Ovary (tissue), 3 donors: ENCODE data around the gene FAM3B.

Experiments used
- CTCF ChIP-seq, 3 donors: fragments of 450-650 bp in 2 of 3; fragments of 200-600 bp in 1 of 3; IDR thresholded peaks; one replicate each; pipeline versions ENCODE4 v1.5.1 to v1.8.0; 2016 to 2022; ENCODE audit warnings: antibody characterized with exemption in 3 of 3, mild to moderate bottlenecking in 1 of 3
- POLR2A ChIP-seq: fragments of 450-650 bp; IDR thresholded peaks from one replicate; pipeline ENCODE4 v1.6.1; 2017; ENCODE audit warnings: antibody characterized with exemption, mild to moderate bottlenecking, moderate library complexity
- donor health status: DM: no; HTN: no; CAD: no.

GRCh38 chr21:41366522-41367151, 50.0 kb downstream of the FAM3B start:
- no peak for TF ChIP-seq CTCF (IDR thresholded peaks at IDR 0.05)
- TF ChIP-seq POLR2A, result no peak
